GM19395 (cell line): Measurements from ENCODE around the gene NAT8L.

Source experiments
- ATAC-seq: cut with Tn5 transposase; IDR thresholded peaks from one replicate; pipeline ENCODE4 v1.9.1; 2021; ENCODE audit warnings: mild to moderate bottlenecking, moderate library complexity; ENCODE audit not compliant: unreplicated experiment

The NAT8L gene

GRCh38 chr4:2091990-2092668, 33.0 kb downstream of the NAT8L start:
- ATAC-seq = no peak

- no peak for ATAC-seq
Measured at GRCh38 chr4:2092669-2093053, 33.5 kb downstream of the NAT8L start.

- no peak for ATAC-seq
Measured at GRCh38 chr4:2093265-2093664, 34.1 kb downstream of the NAT8L start.

GRCh38 chr4:2094545-2094944, 35.4 kb downstream of the NAT8L start:
- ATAC-seq = no peak

- ATAC-seq = no peak
Measured at GRCh38 chr4:2095236-2096072, 36.3 kb downstream of the NAT8L start.

GRCh38 chr4:2096073-2096609, 37.0 kb downstream of the NAT8L start:
- no peak for ATAC-seq

- no peak for ATAC-seq
Measured at GRCh38 chr4:2101346-2102044, 42.4 kb downstream of the NAT8L start.

GRCh38 chr4:2102045-2102883, 43.1 kb downstream of the NAT8L start:
- ATAC-seq = no peak

- no peak for ATAC-seq
Measured at GRCh38 chr4:2103127-2103842, 44.2 kb downstream of the NAT8L start.

GRCh38 chr4:2103843-2104547, 44.9 kb downstream of the NAT8L start:
- no peak for ATAC-seq

GRCh38 chr4:2104556-2105345, 45.6 kb downstream of the NAT8L start:
- no peak for ATAC-seq

- no peak for ATAC-seq
Measured at GRCh38 chr4:2105559-2105958, 46.4 kb downstream of the NAT8L start.

GRCh38 chr4:2116687-2117400, 57.7 kb downstream of the NAT8L start:
- no peak for ATAC-seq
